HL-60/S4 treated with phorbol 12-myristate 13-acetate at 8.2 ng/mL for 4 days and 3 days (cell line): Measurements from ENCODE around the gene CCDC70.
"Not testable (repeated sequence)": the region's sequence is repeated elsewhere in the genome, so short reads cannot be mapped to it uniquely, and the experiment has no call there.

Experiments used
- in situ Hi-C: fragments of 300-500 bp; cut with MboI; formaldehyde crosslinking; loops from 2 replicates; pipeline ENCODE4 v1.15.0; 2022; ENCODE audit warnings: low sequenced_read_pairs

Gene CCDC70

DNA sequence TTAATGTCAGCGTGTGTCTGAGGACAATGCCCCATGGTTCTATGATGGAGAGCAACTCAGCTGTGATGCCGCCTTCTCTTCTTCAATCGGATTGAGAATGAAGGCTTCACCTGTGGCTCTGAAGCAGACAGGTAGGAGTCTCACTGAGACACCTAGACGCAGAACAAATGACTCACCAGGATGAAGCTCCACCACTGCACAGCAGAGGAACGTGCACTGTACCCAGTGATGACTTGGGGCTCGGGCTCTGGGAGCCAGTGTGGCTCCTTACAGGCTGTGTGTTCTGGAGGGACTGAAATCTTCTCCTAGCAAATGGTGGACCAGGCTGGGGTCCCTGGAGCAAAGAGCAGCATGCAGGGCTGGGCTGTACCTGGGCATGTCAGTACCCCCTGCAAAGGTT, 44.0 kb downstream of the CCDC70 start:
- in situ Hi-C loops = no loop called here

DNA sequence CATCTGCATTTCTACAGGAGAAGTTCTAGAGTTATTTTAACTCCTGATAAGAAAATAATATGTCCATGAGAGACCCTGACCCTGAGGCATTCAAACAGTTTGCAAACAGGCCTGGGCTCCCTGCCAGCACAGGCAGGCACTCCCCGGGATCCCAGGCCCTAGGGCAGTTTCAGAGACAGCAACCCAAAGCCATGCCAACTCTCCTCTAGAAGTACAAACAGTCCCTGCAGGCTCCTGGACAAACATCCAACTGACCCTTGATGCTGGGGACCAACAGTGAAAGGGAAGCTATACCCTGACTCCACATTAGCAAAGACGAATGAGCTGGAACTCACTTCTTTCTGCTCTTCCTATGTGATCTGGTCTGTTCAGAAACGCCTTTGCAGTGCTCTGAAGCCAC, 44.8 kb downstream of the CCDC70 start:
- in situ Hi-C loops = no loop called here

DNA sequence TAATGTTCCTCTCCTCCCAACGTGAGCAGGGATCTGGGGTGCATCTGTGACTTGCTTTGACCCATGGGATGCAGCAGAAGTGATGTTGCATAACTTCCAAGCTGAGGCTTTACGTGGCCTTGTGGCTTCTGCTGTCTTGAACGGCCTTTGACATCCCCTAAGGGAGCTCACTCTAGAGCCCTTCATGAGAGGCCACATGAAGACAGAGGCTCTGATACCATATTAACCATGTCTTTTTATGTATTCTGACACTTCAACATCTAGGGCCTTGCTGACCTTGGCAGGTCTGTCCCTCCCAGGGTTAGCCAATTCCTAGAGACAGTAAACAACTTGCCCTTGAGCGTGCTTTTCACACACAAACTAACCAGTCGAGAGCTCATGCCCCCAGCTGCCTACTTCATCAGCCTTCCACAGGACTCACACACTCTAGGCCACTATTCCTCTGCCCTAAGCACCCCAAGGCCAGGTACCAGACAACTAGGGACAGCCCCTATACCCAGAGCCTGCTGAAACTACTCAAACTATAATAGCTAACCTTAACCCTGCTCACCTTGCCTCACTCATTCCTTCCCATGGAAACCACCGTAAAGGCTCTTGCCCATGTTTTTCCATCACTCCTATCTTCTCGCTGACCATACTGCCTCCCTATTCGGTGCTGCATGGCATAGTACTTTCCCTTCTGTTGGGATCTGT, 45.4 kb downstream of the CCDC70 start:
- in situ Hi-C loops = no loop called here

DNA sequence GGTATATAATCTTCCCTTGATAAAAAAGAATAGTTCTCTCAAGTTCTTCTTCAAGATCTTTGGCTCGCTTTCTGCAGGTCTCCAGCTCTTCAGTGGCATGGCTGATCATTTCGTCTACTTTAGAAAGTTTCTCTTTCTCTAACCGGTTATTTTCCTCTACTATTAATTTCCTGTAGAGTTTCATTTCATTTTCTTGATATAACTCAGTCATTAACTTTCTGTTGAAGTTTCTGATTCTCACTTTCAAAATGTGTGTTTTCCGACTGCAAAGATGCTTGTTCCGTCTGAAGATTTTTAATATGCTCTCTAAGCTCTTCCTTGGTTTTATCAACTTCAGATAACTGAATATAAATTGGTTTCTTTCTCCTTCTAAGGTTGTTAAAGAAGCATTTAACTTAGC, 47.5 kb downstream of the CCDC70 start:
- in situ Hi-C loops = not testable (repeated sequence)

DNA sequence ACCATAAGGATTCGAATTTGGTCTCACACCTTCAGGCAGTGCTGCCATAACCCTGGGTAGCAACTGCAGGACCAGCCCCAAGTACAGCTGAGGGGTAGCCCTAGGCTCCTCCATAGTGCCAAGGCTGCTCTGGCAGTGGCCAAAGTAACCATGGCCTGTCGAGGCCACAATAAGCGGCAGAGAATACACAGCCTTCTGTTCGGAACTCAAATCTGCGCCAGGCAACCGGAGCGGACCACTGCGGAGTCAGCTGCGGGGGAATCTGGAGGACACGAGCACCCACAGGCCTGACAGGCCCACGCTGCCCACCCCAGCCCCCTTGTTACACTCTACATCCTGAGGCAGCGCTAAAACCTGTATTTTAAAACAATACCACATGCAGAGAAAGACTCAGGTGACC, 48.7 kb downstream of the CCDC70 start:
- in situ Hi-C loops = no loop called here

DNA sequence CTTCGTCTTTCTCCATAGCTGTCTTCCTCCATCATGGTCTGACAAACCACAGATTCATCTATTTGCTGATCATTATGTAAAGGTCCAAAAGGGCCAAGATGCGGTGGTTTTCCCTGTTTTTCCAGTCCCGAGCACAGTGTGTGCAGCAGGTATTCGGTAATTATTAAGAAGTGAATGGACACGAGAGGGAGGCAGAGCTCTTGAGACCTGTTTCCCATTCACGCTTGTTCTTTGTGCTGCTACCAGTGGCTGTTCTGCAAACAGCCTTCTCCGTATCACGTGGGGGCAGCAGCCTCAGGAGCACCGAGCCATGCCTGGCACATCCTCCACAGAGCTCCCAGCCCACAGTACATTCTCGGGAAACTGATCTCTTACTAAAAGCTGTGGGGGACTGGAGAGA, 50.3 kb downstream of the CCDC70 start:
- in situ Hi-C loops = no loop called here

DNA sequence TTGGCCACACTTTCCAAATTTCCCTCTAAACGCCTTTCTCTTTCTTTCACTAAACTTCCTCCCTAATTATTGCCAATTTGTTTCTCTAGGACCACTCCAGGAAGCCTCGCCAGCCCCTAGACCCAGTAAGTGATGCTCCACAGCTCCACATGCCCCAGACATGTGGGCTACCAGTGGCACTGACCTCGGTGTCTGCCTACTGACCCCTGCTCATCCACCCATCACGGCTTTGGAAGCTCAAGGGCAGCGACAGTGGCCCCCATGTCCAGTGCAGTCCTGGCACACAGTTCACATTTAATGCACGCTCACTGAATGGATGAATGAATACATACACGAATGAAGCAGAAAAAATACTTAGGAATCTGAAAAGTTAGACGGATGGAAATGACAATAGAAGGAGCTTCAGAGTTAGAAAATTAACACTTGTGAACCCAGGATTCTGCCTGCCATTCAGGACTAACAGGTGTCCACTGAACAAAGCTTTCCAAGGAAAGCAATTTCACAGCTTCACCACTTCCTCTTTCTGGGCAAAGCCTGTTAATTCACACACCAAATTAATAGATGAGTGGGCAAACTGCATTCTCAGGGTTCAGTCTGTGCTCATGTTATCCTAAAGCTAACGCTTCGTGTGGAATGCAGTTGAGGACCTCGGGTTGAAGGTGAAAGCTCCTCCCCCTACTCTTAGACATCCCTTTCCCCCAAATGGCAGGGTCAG, 50.9 kb downstream of the CCDC70 start:
- in situ Hi-C loops = no loop called here

DNA sequence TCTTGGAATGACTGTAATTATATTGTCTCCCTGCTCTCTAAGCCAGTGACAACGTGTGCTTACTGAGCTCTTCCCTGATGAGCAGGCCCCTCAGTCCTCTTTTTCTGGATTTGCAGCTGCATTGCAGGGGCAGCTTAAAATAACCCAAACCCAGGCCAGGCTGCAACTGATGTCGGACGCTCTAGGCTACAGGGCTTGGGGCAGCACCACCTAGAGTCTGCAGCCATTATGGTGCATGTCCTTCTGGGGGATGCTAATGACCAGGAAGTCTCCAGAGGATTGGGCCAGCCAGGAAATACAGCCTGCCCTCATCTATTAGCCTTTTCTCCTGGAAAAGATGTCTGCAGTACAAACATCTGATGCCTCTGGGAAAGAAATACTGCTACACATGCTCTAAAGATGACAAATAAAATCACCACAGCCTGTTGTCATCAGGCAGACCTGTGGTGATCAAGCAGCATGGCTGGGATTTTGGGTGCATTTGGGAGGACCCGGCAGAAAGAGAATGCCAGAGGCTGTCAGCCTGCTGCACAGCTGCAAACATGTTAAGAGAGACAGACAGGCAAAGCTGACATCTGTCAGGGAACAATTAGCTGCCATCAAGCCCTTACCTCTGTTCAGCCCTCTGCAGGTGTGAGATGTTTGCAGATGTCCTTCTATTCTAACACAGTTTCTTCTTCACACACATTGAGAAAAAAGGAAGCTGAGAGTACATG, 51.8 kb downstream of the CCDC70 start:
- in situ Hi-C loops = no loop called here

DNA sequence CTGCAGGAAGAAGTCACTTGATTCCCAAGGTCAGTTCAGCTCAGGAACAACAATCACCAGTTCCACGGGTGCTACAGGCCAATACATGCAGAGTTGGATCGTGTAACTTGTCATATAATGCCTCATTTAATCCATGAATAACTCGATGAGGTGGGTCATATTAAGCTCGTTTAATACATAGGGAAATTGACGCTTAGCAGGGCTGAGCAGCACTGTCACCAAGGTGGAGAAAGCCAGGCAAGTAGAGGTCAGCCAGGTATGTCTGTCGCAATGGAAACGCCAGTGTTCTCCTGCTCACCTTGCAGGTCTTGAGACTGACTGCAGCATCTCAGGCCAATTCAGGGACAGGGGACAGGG, 52.3 kb downstream of the CCDC70 start:
- in situ Hi-C loops = no loop called here
